Measurements from ENCODE around the gene YARS2. TPM values are rescaled to one million over a fixed set of nuclear protein-coding genes. Genes with fewer than 3 reads are reported as not detected.

The YARS2 gene
- total RNA-seq, 1 donor from 2014 or later: 10.9 TPM

- H3K4me3 ChIP-seq: no peak overlapping the region
- ATAC-seq (no peak), DNase-seq (no peak)
- no peak overlapping the region for H3K27ac ChIP-seq
- no peaks in the 10 kb centered on the region for H3K9me3 ChIP-seq
- intact Hi-C loops (cut with DNase I): no loop called here
- H3K27me3 ChIP-seq: no peaks in the 10 kb centered on the region
- no peaks in the 10 kb centered on the region for H3K36me3 ChIP-seq
- no peaks in the 10 kb centered on the region for H3K4me1 ChIP-seq
- TF ChIP-seq CTCF (IDR thresholded peaks at IDR 0.05): no peak
Measured at GRCh38 chr12:32698285-32698684, 57.4 kb downstream of the YARS2 start.

GRCh38 chr12:32697445-32697844, 58.3 kb downstream of the YARS2 start:
- H3K36me3 ChIP-seq: no peaks in the 10 kb centered on the region
- intact Hi-C loops (cut with DNase I): no loop called here
- H3K4me3 ChIP-seq: no peak overlapping the region
- H3K9me3 ChIP-seq: no peaks in the 10 kb centered on the region
- no peaks in the 10 kb centered on the region for H3K4me1 ChIP-seq
- H3K27ac ChIP-seq: no peak overlapping the region
- TF ChIP-seq CTCF (IDR thresholded peaks at IDR 0.05): no peak
- ATAC-seq (no peak), DNase-seq (no peak)
- H3K27me3 ChIP-seq: no peaks in the 10 kb centered on the region

Other genes with a start within 250 kb of the YARS2 start
- gene DNM1L, start 76.6 kb downstream of the YARS2 start, total RNA-seq: 48.5 TPM
- 1.9 TPM for gene PKP2, start 140.9 kb upstream of the YARS2 start, total RNA-seq

All from upper lobe of right lung (tissue), 1 donor.